ENCODE results near the gene NFATC1. TPM values are rescaled to one million over a fixed set of nuclear protein-coding genes. Genes with fewer than 3 reads are reported as not detected.

NFATC1 gene
- total and polyA plus RNA-seq, 2 experiments from 2014 or later, result 7.5 to 9.8 TPM

DNA sequence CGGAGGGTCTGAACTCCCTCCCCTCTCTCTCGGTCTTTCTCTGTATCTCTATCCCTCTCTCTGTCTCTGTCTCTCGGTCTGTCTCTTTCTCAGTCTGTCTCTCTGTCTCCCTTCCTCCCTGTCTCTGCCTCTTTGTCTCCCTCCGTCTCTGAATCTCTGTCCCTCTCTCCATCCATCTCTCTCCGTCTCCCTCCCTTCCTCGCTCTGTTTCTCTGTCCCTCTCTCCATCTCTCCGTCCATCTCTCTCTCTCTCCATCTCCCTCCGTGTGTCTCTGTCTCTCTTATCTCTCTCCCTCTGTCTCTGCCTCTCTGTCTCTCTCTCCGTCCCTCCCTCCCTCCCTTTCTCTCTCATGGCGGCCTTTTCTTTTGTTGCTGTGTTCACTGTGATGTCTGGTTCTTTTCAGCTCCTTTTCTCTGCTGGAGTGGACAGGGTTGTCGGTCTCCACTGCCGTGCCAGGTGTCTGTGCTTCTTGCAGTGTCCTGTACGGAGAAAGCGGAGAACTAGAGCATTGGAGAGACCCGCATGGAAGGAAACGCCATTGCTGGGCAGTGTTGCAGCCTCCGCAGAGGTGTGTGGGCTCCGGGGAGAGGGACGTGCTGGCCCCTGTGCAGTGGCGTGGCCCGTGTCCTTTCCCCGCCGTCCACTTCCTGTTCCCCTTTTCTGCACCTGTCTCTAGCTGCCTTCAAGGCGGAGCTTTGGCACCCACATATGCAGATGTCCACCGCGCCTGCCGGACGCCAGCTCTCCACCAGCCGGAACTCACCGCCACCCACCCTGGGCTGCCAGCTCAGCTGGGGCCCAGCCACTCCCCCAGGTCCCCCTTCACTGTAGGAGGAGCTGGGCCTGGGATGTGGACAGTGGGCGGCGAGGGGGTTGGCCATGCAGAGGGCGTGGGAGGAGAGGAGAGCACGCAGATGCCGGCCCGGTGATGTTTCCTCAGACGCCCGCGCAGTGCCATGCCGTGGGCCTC lies 113.1 kb downstream of the NFATC1 start:
- DNase-seq, result no peak
- in situ Hi-C loops (cut with MboI), result no loop called here
- Histone ChIP-seq H3K4me1 (ENCODE audit: insufficient read depth) (peaks cover 22% of the 10 kb centered on the region), H3K9ac (no peak overlapping the region), H3K4me3 (no peak overlapping the region), H3K9me3 (ENCODE audit: low read depth) (no peaks in the 10 kb centered on the region), H3K79me2 (ENCODE audit: insufficient read depth) (no peaks in the 10 kb centered on the region), H3K36me3 (ENCODE audit: low read depth) (no peaks in the 10 kb centered on the region), H3F3A (ENCODE audit: insufficient read depth) (no peaks in the 10 kb centered on the region), H3K27me3 (replicated peaks; ENCODE audit: insufficient read depth) (no peaks in the 10 kb centered on the region), H4K20me1 (ENCODE audit: insufficient read depth) (no peaks in the 10 kb centered on the region), H3K27ac (no peak overlapping the region), H2AFZ (no peak overlapping the region), H3K9me2 (ENCODE audit: insufficient read depth) (no peaks in the 10 kb centered on the region), H3K4me2 (ENCODE audit: unreplicated experiment) (no peak overlapping the region)
- WGBS, 2 experiments (ENCODE audit: low coverage in 1 of 2, low lambda C conversion rate in 2 of 2, missing lambda C conversion rate in 2 of 2), result 93 to 95% methylated on average over 31 to 40 of the region's 40 CpGs
- no peak for TF ChIP-seq EZH2 (IDR thresholded peaks at IDR 0.05; ENCODE audit: insufficient read depth, poor library complexity, severe bottlenecking)
- TF ChIP-seq EZH2phosphoT487 (IDR thresholded peaks at IDR 0.05; ENCODE audit: insufficient read depth, low read depth), result no peak

DNA sequence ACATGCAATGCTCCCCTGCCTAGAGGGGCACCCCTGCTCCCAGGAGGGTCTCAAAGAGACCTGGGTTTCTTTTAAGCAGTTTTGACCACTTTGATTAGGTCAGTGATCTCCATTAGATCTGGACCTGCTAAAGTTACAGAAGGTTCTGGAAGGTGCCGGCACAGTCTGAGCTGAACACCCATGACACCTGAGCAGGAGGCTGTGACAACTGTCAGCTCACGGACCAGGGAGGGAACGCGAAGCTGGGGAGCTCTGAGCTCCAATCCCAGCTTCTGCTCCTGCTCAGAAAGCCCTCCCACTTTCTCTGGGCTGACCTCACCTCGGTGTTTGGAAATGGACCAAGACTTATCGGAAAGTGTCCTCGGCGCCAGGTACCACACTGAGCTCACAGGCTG lies 113.8 kb downstream of the NFATC1 start:
- no peak for TF ChIP-seq EZH2phosphoT487 (IDR thresholded peaks at IDR 0.05; ENCODE audit: insufficient read depth, low read depth)
- no peak for TF ChIP-seq EZH2 (IDR thresholded peaks at IDR 0.05; ENCODE audit: insufficient read depth, poor library complexity, severe bottlenecking)
- H3K4me1 ChIP-seq (ENCODE audit: insufficient read depth), result peaks cover 22% of the 10 kb centered on the region
- no peaks in the 10 kb centered on the region for H4K20me1 ChIP-seq (ENCODE audit: insufficient read depth)
- H3K9me3 ChIP-seq (ENCODE audit: low read depth), result no peaks in the 10 kb centered on the region
- H3K27me3 ChIP-seq (replicated peaks; ENCODE audit: insufficient read depth), result no peaks in the 10 kb centered on the region
- no peak overlapping the region for H3K27ac ChIP-seq
- no peak for DNase-seq
- no peaks in the 10 kb centered on the region for H3F3A ChIP-seq (ENCODE audit: insufficient read depth)
- H3K9ac ChIP-seq, result no peak overlapping the region
- no peaks in the 10 kb centered on the region for H3K79me2 ChIP-seq (ENCODE audit: insufficient read depth)
- H2AFZ ChIP-seq, result no peak overlapping the region
- H3K4me2 ChIP-seq (ENCODE audit: unreplicated experiment), result no peak overlapping the region
- WGBS, 2 experiments (ENCODE audit: low coverage in 1 of 2, low lambda C conversion rate in 2 of 2, missing lambda C conversion rate in 2 of 2), result 95 to 96% methylated on average over 8 of the region's 8 CpGs
- H3K9me2 ChIP-seq (ENCODE audit: insufficient read depth), result no peaks in the 10 kb centered on the region
- no peaks in the 10 kb centered on the region for H3K36me3 ChIP-seq (ENCODE audit: low read depth)
- in situ Hi-C loops (cut with MboI), result no loop called here
- no peak overlapping the region for H3K4me3 ChIP-seq

- no peak for TF ChIP-seq EZH2 (IDR thresholded peaks at IDR 0.05; ENCODE audit: insufficient read depth, poor library complexity, severe bottlenecking)
- TF ChIP-seq EZH2phosphoT487 (IDR thresholded peaks at IDR 0.05; ENCODE audit: insufficient read depth, low read depth), result no peak
- DNase-seq, result no peak
- no peak overlapping the region for H3K9ac ChIP-seq
- H4K20me1 ChIP-seq (ENCODE audit: insufficient read depth), result no peaks in the 10 kb centered on the region
- peaks cover 22% of the 10 kb centered on the region for H3K4me1 ChIP-seq (ENCODE audit: insufficient read depth)
- no peaks in the 10 kb centered on the region for H3K9me2 ChIP-seq (ENCODE audit: insufficient read depth)
- no peak overlapping the region for H3K27ac ChIP-seq
- WGBS, 2 experiments (ENCODE audit: low coverage in 1 of 2, low lambda C conversion rate in 2 of 2, missing lambda C conversion rate in 2 of 2), result 92 to 95% methylated on average over 20 of the region's 20 CpGs
- no peaks in the 10 kb centered on the region for H3K27me3 ChIP-seq (replicated peaks; ENCODE audit: insufficient read depth)
- H3F3A ChIP-seq (ENCODE audit: insufficient read depth), result no peaks in the 10 kb centered on the region
- no peak overlapping the region for H3K4me3 ChIP-seq
- H3K4me2 ChIP-seq (ENCODE audit: unreplicated experiment), result no peak overlapping the region
- no peaks in the 10 kb centered on the region for H3K36me3 ChIP-seq (ENCODE audit: low read depth)
- no peak overlapping the region for H2AFZ ChIP-seq
- H3K79me2 ChIP-seq (ENCODE audit: insufficient read depth), result no peaks in the 10 kb centered on the region
- H3K9me3 ChIP-seq (ENCODE audit: low read depth), result no peaks in the 10 kb centered on the region
- in situ Hi-C loops (cut with MboI), result no loop called here
Observed at GRCh38 chr18:79510046-79510685, 114.4 kb downstream of the NFATC1 start.

GRCh38 chr18:79510731-79511241 lies 115.1 kb downstream of the NFATC1 start:
- Histone ChIP-seq H3K27ac (no peak overlapping the region), H3K9me2 (ENCODE audit: insufficient read depth) (no peaks in the 10 kb centered on the region), H2AFZ (no peak overlapping the region), H3K36me3 (ENCODE audit: low read depth) (no peaks in the 10 kb centered on the region), H3K9ac (no peak overlapping the region), H3K9me3 (ENCODE audit: low read depth) (no peaks in the 10 kb centered on the region), H3K4me2 (ENCODE audit: unreplicated experiment) (no peak overlapping the region), H3K4me1 (ENCODE audit: insufficient read depth) (peaks cover 22% of the 10 kb centered on the region), H3K27me3 (replicated peaks; ENCODE audit: insufficient read depth) (no peaks in the 10 kb centered on the region), H3F3A (ENCODE audit: insufficient read depth) (no peaks in the 10 kb centered on the region), H3K79me2 (ENCODE audit: insufficient read depth) (no peaks in the 10 kb centered on the region), H4K20me1 (ENCODE audit: insufficient read depth) (no peaks in the 10 kb centered on the region), H3K4me3 (no peak overlapping the region)
- DNase-seq, result no peak
- WGBS, 2 experiments (ENCODE audit: low coverage in 1 of 2, low lambda C conversion rate in 2 of 2, missing lambda C conversion rate in 2 of 2), result 96 to 98% methylated on average over 23 to 31 of the region's 36 CpGs
- no peak for TF ChIP-seq EZH2 (IDR thresholded peaks at IDR 0.05; ENCODE audit: insufficient read depth, poor library complexity, severe bottlenecking)
- no peak for TF ChIP-seq EZH2phosphoT487 (IDR thresholded peaks at IDR 0.05; ENCODE audit: insufficient read depth, low read depth)
- in situ Hi-C loops (cut with MboI), result no loop called here
